ENCODE results near the gene DPP10. TPM values are rescaled to one million over a fixed set of nuclear protein-coding genes. Genes with fewer than 3 reads are reported as not detected.

Gene DPP10
- total RNA-seq, 1 donor from 2014 or later: not detected

GRCh38 chr2:115163572-115163971 is 721.1 kb downstream of the DPP10 start:
- Histone ChIP-seq H3K27ac (no peak overlapping the region), H3K4me3 (no peak overlapping the region), H3K4me1 (no peaks in the 10 kb centered on the region), H3K27me3 (no peaks in the 10 kb centered on the region), H3K9me3 (no peaks in the 10 kb centered on the region), H3K36me3 (no peaks in the 10 kb centered on the region)
- no peak for TF ChIP-seq CTCF (IDR thresholded peaks at IDR 0.05)
- no peak for DNase-seq (ENCODE audit: low spot score in 2 of 2)
- intact Hi-C loops (cut with DNase I): no loop called here

GRCh38 chr2:115165529-115166109 is 723.2 kb downstream of the DPP10 start:
- no peak for DNase-seq (ENCODE audit: low spot score in 2 of 2)

GRCh38 chr2:115168457-115168856 is 726.0 kb downstream of the DPP10 start:
- no peak overlapping the region for H3K4me3 ChIP-seq
- no peak for TF ChIP-seq CTCF (IDR thresholded peaks at IDR 0.05)
- H3K36me3 ChIP-seq: no peaks in the 10 kb centered on the region
- no peak overlapping the region for H3K27ac ChIP-seq
- H3K27me3 ChIP-seq: no peaks in the 10 kb centered on the region
- no peaks in the 10 kb centered on the region for H3K4me1 ChIP-seq
- no peaks in the 10 kb centered on the region for H3K9me3 ChIP-seq
- no peak for DNase-seq (ENCODE audit: low spot score in 2 of 2)
- intact Hi-C loops (cut with DNase I): no loop called here

More at GRCh38 chr2:115165529-115166109, 723.2 kb downstream of the DPP10 start:
- H3K4me1 ChIP-seq: no peaks in the 10 kb centered on the region
- H3K27ac ChIP-seq: no peak overlapping the region
- H3K4me3 ChIP-seq: no peak overlapping the region
- H3K36me3 ChIP-seq: no peaks in the 10 kb centered on the region
- TF ChIP-seq CTCF (IDR thresholded peaks at IDR 0.05): no peak
- no peaks in the 10 kb centered on the region for H3K27me3 ChIP-seq
- intact Hi-C loops (cut with DNase I): no loop called here
- no peaks in the 10 kb centered on the region for H3K9me3 ChIP-seq

- H3K9me3 ChIP-seq: no peaks in the 10 kb centered on the region
- H3K27me3 ChIP-seq: no peaks in the 10 kb centered on the region
- H3K36me3 ChIP-seq: no peaks in the 10 kb centered on the region
- no peaks in the 10 kb centered on the region for H3K4me1 ChIP-seq
- intact Hi-C loops (cut with DNase I): no loop called here
- no peak for TF ChIP-seq CTCF (IDR thresholded peaks at IDR 0.05)
- H3K4me3 ChIP-seq: no peak overlapping the region
- no peak overlapping the region for H3K27ac ChIP-seq
- no peak for DNase-seq (ENCODE audit: low spot score in 2 of 2)
These were observed 727.4 kb downstream of the DPP10 start for GRCh38 chr2:115169814-115170213.

- no peaks in the 10 kb centered on the region for H3K36me3 ChIP-seq
- intact Hi-C loops (cut with DNase I): no loop called here
- no peaks in the 10 kb centered on the region for H3K4me1 ChIP-seq
- no peak overlapping the region for H3K4me3 ChIP-seq
- H3K27me3 ChIP-seq: no peaks in the 10 kb centered on the region
- no peak for TF ChIP-seq CTCF (IDR thresholded peaks at IDR 0.05)
- H3K9me3 ChIP-seq: no peaks in the 10 kb centered on the region
- no peak overlapping the region for H3K27ac ChIP-seq
- no peak for DNase-seq (ENCODE audit: low spot score in 2 of 2)
These were observed 729.3 kb downstream of the DPP10 start for GRCh38 chr2:115171751-115172150.

GRCh38 chr2:115174651-115175050 is 732.2 kb downstream of the DPP10 start:
- no peaks in the 10 kb centered on the region for H3K36me3 ChIP-seq
- intact Hi-C loops (cut with DNase I): no loop called here
- TF ChIP-seq CTCF (IDR thresholded peaks at IDR 0.05): no peak

More at GRCh38 chr2:115174651-115175050, 732.2 kb downstream of the DPP10 start:
- H3K27me3 ChIP-seq: no peaks in the 10 kb centered on the region
- H3K27ac ChIP-seq: no peak overlapping the region
- no peaks in the 10 kb centered on the region for H3K9me3 ChIP-seq
- H3K4me1 ChIP-seq: no peaks in the 10 kb centered on the region
- no peak overlapping the region for H3K4me3 ChIP-seq
- no peak for DNase-seq (ENCODE audit: low spot score in 2 of 2)

Measured in ascending aorta (tissue), 2 donors.